GM21737 (cell line): ENCODE results near the gene PIF1.
"Not testable (repeated sequence)": the region's sequence is repeated elsewhere in the genome, so short reads cannot be mapped to it uniquely, and the experiment has no call there.

ENCODE experiments used
- ATAC-seq: cut with Tn5 transposase; IDR thresholded peaks from one replicate; pipeline ENCODE4 v1.9.1; 2021; ENCODE audit warnings: mild to moderate bottlenecking, moderate library complexity; ENCODE audit not compliant: unreplicated experiment

PIF1 gene

GRCh38 chr15:64847876-64848716 is 22.6 kb upstream of the PIF1 start:
- ATAC-seq, result no peak

GRCh38 chr15:64847448-64847847 is 22.0 kb upstream of the PIF1 start:
- no peak for ATAC-seq

- no peak for ATAC-seq
Observed at GRCh38 chr15:64847016-64847415, 21.6 kb upstream of the PIF1 start.

GRCh38 chr15:64845831-64846595 is 20.6 kb upstream of the PIF1 start:
- no peak for ATAC-seq

GRCh38 chr15:64845183-64845611 is 19.8 kb upstream of the PIF1 start:
- no peak for ATAC-seq

- no peak for ATAC-seq
Observed at GRCh38 chr15:64844576-64845145, 19.2 kb upstream of the PIF1 start.

- no peak for ATAC-seq
Observed at GRCh38 chr15:64843991-64844390, 18.5 kb upstream of the PIF1 start.

- ATAC-seq, result no peak
Observed at GRCh38 chr15:64842986-64843561, 17.6 kb upstream of the PIF1 start.

- no peak for ATAC-seq
Observed at GRCh38 chr15:64842096-64842939, 16.9 kb upstream of the PIF1 start.

GRCh38 chr15:64841344-64842095 is 16.1 kb upstream of the PIF1 start, which contains the start of gene PLEKHO2:
TSS of gene PLEKHO2 (plus strand) at chr15:64841915. CDS start at chr15:64842017, 102 bp downstream.
- peak; percentile 50 for ATAC-seq

GRCh38 chr15:64841060-64841343 is 15.6 kb upstream of the PIF1 start:
- no peak for ATAC-seq

- ATAC-seq, result no peak
Observed at GRCh38 chr15:64837502-64837901, 12.1 kb upstream of the PIF1 start.

- ATAC-seq, result no peak
Observed at GRCh38 chr15:64836023-64836536, 10.6 kb upstream of the PIF1 start.

GRCh38 chr15:64833690-64834089 is 8.2 kb upstream of the PIF1 start:
- no peak for ATAC-seq

- no peak for ATAC-seq
Observed at GRCh38 chr15:64828985-64829384, 3.5 kb upstream of the PIF1 start.

- peak; percentile 4 for ATAC-seq
Observed at GRCh38 chr15:64824929-64825430, 467 bp downstream of the PIF1 start.

- no peak for ATAC-seq
Observed at GRCh38 chr15:64816452-64816851, 9.0 kb downstream of the PIF1 start.

- not testable (repeated sequence) for ATAC-seq
Observed at GRCh38 chr15:64814965-64815364, 10.5 kb downstream of the PIF1 start.

GRCh38 chr15:64814283-64814682 is 11.2 kb downstream of the PIF1 start:
- ATAC-seq, result not testable (repeated sequence)
